Measurements from ENCODE around the gene MMP23B.
"Not testable (repeated sequence)": the region's sequence is repeated elsewhere in the genome, so short reads cannot be mapped to it uniquely, and the experiment has no call there.

The MMP23B gene

GRCh38 chr1:1648265-1648664 is 16.3 kb downstream of the MMP23B start:
- not testable (repeated sequence) for H3K4me3 ChIP-seq (ENCODE audit: low read length, poor library complexity, severe bottlenecking); H3K9me3 ChIP-seq (ENCODE audit: insufficient read depth, low read depth, low read length); H4K20me1 ChIP-seq (ENCODE audit: insufficient read depth, low read length, poor library complexity, severe bottlenecking); H3K79me2 ChIP-seq (ENCODE audit: insufficient read depth, low read length); H3K9ac ChIP-seq (ENCODE audit: low read depth, low read length, poor library complexity, severe bottlenecking); H2AFZ ChIP-seq (ENCODE audit: low read length); H3K4me2 ChIP-seq (ENCODE audit: low read depth, low read length, poor library complexity, severe bottlenecking); H3K27me3 ChIP-seq (ENCODE audit: insufficient read depth, low read length, poor library complexity, severe bottlenecking); H3K4me1 ChIP-seq (ENCODE audit: insufficient read depth, low read length, poor library complexity, severe bottlenecking); H3F3A ChIP-seq (ENCODE audit: low read depth); H3K9me2 ChIP-seq (replicated peaks; ENCODE audit: low read depth, low read length)
- peaks cover 30% of the 10 kb centered on the region; the same call in 1 of the 2 replicates for H3K36me3 ChIP-seq (ENCODE audit: insufficient read depth, low read length)

- 0 out of 2 replicates have a peak, but pooled peaks have one; percentile 19 for TF ChIP-seq CTCF (conservative IDR thresholded peaks at IDR 0.05; ENCODE audit: low read length)
- Histone ChIP-seq H3K79me2 (ENCODE audit: insufficient read depth, low read length) (peaks cover 16% of the 10 kb centered on the region; the same call in 1 of the 2 replicates), H3K36me3 (ENCODE audit: insufficient read depth, low read length) (peaks cover 10% of the 10 kb centered on the region; the same call in 1 of the 2 replicates), H3K4me2 (ENCODE audit: low read depth, low read length, poor library complexity, severe bottlenecking) (peak within 1 kb of the TSS; percentile 59), H3K9ac (ENCODE audit: low read depth, low read length, poor library complexity, severe bottlenecking) (peak within 1 kb of the TSS; percentile 68), H3K4me3 (ENCODE audit: low read length, poor library complexity, severe bottlenecking) (peak within 1 kb of the TSS; percentile 78), H2AFZ (ENCODE audit: low read length) (peak within 1 kb of the TSS; percentile 73; the same call in 1 of the 2 replicates)
- not testable (repeated sequence) for H3F3A ChIP-seq (ENCODE audit: low read depth); H4K20me1 ChIP-seq (ENCODE audit: insufficient read depth, low read length, poor library complexity, severe bottlenecking); H3K27me3 ChIP-seq (ENCODE audit: insufficient read depth, low read length, poor library complexity, severe bottlenecking); H3K4me1 ChIP-seq (ENCODE audit: insufficient read depth, low read length, poor library complexity, severe bottlenecking); H3K9me3 ChIP-seq (ENCODE audit: insufficient read depth, low read depth, low read length); H3K9me2 ChIP-seq (replicated peaks; ENCODE audit: low read depth, low read length)
Observed at GRCh38 chr1:1658583-1659549, 26.9 kb downstream of the MMP23B start, which contains the start of gene CDK11B. CDK11B (minus strand) TSS chr1:1659004; CDS start chr1:1657485, 1,519 bp downstream.

- not testable (repeated sequence) for H4K20me1 ChIP-seq (ENCODE audit: insufficient read depth, low read length, poor library complexity, severe bottlenecking); H3K4me2 ChIP-seq (ENCODE audit: low read depth, low read length, poor library complexity, severe bottlenecking); H3K27me3 ChIP-seq (ENCODE audit: insufficient read depth, low read length, poor library complexity, severe bottlenecking); H2AFZ ChIP-seq (ENCODE audit: low read length); H3K4me1 ChIP-seq (ENCODE audit: insufficient read depth, low read length, poor library complexity, severe bottlenecking); H3K4me3 ChIP-seq (ENCODE audit: low read length, poor library complexity, severe bottlenecking); H3K79me2 ChIP-seq (ENCODE audit: insufficient read depth, low read length); H3K9me3 ChIP-seq (ENCODE audit: insufficient read depth, low read depth, low read length); H3F3A ChIP-seq (ENCODE audit: low read depth); H3K9ac ChIP-seq (ENCODE audit: low read depth, low read length, poor library complexity, severe bottlenecking); H3K9me2 ChIP-seq (replicated peaks; ENCODE audit: low read depth, low read length)
- peaks cover 16% of the 10 kb centered on the region; the same call in 1 of the 2 replicates for H3K36me3 ChIP-seq (ENCODE audit: insufficient read depth, low read length)
Observed at GRCh38 chr1:1662392-1662791, 30.4 kb downstream of the MMP23B start.

GRCh38 chr1:1662830-1663560 is 31.0 kb downstream of the MMP23B start:
- not testable (repeated sequence) for H3K4me1 ChIP-seq (ENCODE audit: insufficient read depth, low read length, poor library complexity, severe bottlenecking); H3K9ac ChIP-seq (ENCODE audit: low read depth, low read length, poor library complexity, severe bottlenecking); H3K4me3 ChIP-seq (ENCODE audit: low read length, poor library complexity, severe bottlenecking); H4K20me1 ChIP-seq (ENCODE audit: insufficient read depth, low read length, poor library complexity, severe bottlenecking); H3K4me2 ChIP-seq (ENCODE audit: low read depth, low read length, poor library complexity, severe bottlenecking); H3F3A ChIP-seq (ENCODE audit: low read depth); H3K9me2 ChIP-seq (replicated peaks; ENCODE audit: low read depth, low read length); H2AFZ ChIP-seq (ENCODE audit: low read length); H3K27me3 ChIP-seq (ENCODE audit: insufficient read depth, low read length, poor library complexity, severe bottlenecking); H3K79me2 ChIP-seq (ENCODE audit: insufficient read depth, low read length); H3K9me3 ChIP-seq (ENCODE audit: insufficient read depth, low read depth, low read length)
- peaks cover 16% of the 10 kb centered on the region; the same call in 1 of the 2 replicates for H3K36me3 ChIP-seq (ENCODE audit: insufficient read depth, low read length)

GRCh38 chr1:1664318-1664717 is 32.3 kb downstream of the MMP23B start:
- not testable (repeated sequence) for H3K4me3 ChIP-seq (ENCODE audit: low read length, poor library complexity, severe bottlenecking)

More at GRCh38 chr1:1664318-1664717, 32.3 kb downstream of the MMP23B start:
- not testable (repeated sequence) for H3K79me2 ChIP-seq (ENCODE audit: insufficient read depth, low read length); H3F3A ChIP-seq (ENCODE audit: low read depth); H4K20me1 ChIP-seq (ENCODE audit: insufficient read depth, low read length, poor library complexity, severe bottlenecking); H3K4me1 ChIP-seq (ENCODE audit: insufficient read depth, low read length, poor library complexity, severe bottlenecking); H3K27me3 ChIP-seq (ENCODE audit: insufficient read depth, low read length, poor library complexity, severe bottlenecking); H2AFZ ChIP-seq (ENCODE audit: low read length); H3K9me2 ChIP-seq (replicated peaks; ENCODE audit: low read depth, low read length); H3K9me3 ChIP-seq (ENCODE audit: insufficient read depth, low read depth, low read length); H3K4me2 ChIP-seq (ENCODE audit: low read depth, low read length, poor library complexity, severe bottlenecking); H3K9ac ChIP-seq (ENCODE audit: low read depth, low read length, poor library complexity, severe bottlenecking)
- H3K36me3 ChIP-seq (ENCODE audit: insufficient read depth, low read length) = peaks cover 16% of the 10 kb centered on the region; the same call in 1 of the 2 replicates

All from Loucy (cell line).